HG03108 (cell line): Measurements from ENCODE around the gene KDM8.
"Not testable (repeated sequence)": the region's sequence is repeated elsewhere in the genome, so short reads cannot be mapped to it uniquely, and the experiment has no call there.

Experiments used
- ATAC-seq: cut with Tn5 transposase; IDR thresholded peaks from one replicate; pipeline ENCODE4 v1.9.1; 2021; ENCODE audit warnings: moderate library complexity; ENCODE audit not compliant: unreplicated experiment

Gene KDM8

DNA sequence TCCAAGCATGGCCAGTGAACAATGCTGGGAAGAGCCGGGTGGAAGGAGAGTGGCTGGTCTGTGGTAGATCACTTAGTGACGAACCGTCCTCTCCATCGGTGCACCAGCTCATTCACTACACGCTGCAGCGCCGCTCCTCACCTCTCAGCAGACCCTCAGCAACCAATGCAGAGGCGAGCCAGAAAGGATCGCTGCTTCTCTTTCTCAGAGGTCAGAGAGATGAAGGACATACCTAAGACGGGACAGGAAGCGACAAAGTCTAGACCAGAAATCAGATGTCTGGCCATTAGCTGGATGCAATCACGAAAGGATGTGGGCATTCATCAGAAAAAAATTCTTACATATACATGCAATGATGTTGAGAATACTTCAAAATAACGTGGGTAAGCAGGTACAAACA is 38.3 kb downstream of the KDM8 start:
- no peak for ATAC-seq

DNA sequence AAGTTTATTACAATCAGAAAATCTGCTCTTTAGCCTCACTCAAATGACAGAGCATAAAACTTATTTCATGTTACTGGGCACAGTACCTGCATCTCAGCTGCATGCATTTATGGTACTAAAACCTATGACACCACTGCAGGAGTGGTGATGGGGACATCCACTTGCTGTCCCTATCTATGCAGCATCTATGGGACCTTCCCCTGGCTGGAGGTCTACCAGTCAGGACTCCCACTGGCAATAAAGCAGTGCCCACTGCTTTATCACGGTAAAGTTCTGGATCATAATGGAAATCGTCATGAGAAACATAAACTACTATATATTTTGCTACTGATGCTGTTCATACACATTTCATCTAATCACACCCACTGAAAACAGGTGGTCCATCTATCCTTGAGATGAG is 39.1 kb downstream of the KDM8 start:
- ATAC-seq: no peak

DNA sequence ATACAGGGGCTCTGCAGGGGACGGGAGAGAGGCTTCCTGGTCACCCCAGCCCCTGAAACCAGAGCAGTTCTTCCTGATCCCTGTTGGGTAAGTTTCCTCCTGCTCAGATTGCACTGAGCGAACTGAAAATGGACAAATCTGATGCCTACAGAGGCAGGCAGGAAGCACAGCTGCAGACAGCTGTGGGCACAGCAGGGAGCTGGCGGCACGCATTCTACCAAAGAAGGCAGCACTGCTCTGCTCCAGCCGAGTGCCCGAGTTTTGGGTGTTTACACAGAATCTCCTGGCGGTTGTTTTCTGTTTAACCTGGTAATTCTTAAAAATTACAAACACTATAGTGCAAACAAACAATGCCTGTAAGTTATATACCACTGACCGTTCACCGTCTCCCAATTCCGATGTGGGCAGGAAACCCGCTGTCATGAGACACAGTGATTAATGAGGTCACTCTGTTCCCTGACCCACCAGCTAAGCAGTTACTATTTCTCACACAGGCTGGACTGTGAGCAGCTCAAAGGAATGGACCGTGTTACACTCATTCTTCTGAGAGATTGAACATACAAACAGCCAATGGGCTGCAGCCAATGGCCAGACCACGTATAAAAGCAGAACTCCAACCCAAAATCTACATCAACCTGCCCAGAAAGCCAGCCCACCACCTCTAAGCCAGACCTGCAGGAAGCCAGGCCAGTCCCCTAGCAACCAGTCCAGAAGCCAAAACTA is 39.7 kb downstream of the KDM8 start:
- ATAC-seq: no peak

DNA sequence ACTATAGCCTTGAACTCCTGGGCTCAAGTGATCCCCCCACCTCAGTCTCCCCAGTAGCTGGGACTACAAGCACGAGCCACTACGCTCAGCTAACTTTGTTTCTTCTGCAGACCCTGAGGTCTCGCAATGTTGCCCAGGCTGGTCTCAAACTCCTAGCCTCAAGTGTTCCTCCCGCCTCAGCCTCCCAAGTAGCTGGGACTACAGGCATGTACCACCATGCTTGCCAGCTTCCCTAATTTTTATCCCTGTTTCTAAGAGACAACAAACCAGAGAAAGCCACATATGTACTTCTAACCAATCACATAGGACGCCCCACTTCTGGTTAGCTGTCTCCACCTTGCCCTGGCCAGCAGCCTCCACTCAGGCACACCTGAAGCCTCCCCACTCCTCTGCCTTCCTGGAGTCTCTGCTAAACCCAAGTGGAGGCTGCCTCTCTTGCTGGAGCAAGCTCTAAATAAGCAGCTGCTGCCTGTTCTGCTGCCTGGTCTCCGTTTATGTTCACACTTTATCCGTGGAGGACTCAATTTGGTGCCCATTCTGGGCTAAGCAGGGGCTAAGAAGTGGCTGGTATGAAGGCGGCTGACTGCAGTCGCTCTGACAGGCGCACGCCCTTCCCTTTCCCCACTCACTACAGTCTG is 40.5 kb downstream of the KDM8 start:
- no peak for ATAC-seq

DNA sequence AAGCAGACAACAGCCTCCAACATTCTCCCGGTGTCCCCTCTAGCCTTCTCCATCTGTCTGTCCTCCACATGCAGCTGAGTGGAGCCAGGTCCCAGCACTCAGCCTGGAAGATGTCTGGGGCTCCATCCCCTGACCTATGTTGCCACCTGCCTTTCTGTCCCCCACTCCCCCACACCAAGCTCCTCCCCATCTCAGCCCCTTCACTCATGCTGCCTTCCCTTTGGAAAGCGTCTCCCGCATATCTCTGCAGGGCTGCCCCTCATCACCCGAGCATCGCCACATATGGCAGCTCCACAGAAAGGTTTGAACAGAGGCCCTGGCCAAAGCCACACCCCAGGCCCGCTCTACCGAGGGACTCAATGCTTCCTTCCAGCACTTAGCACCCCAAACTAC is 41.0 kb downstream of the KDM8 start:
- ATAC-seq: no peak

DNA sequence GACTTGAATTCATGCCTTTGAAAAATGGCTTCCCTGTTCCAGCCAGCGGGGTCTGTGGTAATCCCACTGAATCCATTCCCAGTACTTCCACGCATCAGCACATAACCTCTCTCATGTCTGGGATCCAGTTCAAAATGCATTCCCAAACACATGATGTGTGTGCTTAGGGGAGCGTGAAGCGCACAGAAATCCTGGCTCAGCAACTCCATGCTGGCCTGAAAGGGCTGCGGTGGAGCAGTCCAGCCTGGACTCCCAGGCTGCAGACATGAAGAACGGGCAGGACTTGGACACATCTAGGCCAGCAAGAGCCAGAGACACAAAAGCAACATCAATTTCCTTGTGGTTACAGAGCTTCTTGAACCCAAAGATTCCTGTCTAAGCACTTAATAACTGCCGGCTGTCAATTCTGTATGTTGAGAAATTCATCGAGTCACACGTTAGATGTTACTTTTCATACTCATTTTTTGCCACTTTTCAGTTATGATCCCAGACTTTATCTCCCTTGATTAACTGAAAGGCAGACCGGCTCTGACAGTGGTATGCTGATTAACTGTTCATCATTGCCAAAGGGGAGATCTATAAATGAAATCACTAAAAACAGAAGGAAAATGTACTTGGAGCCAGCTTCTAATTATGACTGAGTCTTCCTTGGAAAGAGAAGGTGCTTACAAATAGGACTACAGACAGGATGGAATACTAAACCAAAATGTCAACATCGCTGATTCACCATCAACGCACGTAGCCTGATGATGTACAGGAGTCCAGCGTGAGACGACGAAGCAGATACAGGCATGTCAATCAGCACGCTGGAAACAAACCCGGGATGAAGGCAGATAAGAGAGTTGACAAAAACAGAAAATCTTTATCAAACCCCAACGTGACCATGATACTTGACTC is 42.2 kb downstream of the KDM8 start:
- no peak for ATAC-seq

DNA sequence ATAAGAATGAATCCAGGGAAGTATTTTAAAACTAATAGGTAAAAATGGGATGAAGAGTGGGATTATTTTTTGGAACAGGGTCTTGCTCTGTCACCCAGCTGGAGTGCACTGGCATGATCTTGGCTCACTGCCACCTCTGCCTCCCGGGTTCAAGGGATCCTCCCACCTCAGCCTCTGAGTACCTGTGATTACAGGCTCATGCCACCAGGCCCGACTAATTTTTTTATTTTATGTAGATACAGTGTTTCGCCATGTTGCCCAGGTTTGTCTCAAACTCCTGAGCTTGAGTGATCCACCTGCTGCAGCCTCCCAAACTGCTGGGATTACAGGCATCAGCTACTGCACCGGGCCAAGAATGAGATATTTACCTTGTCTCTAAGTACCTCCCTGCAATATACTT is 43.1 kb downstream of the KDM8 start:
- ATAC-seq: no peak

DNA sequence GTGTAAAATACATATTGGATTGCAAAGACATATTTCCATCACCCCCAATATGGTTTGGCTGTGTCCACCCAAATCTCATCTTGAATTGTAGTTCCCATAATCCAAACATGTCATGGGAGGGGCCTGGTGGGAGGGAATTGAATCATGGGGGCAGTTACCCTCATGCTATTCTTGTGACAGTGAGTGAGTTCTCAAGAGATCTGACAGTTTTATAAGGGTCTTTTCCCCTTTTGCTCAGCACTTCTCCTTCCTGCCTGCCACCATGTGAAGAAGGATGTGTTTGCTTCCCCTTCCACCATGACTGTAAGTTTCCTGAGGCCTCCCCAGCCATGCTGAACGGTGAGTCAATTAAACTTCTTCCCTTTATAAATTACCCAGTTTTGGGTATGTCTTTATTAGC is 43.8 kb downstream of the KDM8 start:
- not testable (repeated sequence) for ATAC-seq

DNA sequence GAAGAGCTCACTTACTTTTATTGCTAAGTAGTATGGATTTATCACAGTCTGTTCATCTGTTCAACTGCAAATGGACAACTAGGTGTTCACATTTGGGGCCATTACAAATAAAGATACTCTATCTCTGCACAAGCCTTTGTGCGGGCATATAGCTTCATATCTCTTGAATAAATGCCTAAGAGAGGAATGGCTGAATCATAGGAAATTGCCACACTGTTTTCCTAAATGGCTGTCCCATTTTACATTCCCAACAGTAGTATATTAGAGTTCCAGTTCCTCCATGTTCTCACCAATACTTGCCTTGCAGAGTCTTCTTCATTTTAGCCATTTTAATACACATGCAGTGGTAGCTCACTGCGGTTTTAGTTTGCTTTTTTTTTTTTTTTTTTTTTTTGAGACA is 44.7 kb downstream of the KDM8 start:
- ATAC-seq: no peak

DNA sequence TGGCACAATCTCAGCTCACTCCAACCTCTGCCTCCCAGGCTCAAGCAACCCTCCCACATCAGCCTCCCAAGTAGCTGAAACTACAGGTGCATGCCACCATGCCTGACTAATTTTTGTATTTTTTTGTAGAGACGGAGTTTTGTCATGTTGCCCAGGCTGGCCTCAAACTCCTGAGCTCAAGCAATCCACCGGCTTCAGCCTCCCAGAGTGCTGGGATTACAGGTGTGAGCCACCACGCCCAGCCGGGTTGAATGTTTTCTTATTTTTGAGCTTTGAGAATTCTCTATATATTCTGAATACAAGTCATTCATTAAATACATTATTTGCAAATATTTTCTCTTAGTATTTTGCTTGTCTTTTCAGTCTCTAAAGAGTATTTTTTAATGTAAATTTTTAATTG is 45.6 kb downstream of the KDM8 start:
- ATAC-seq: not testable (repeated sequence)

DNA sequence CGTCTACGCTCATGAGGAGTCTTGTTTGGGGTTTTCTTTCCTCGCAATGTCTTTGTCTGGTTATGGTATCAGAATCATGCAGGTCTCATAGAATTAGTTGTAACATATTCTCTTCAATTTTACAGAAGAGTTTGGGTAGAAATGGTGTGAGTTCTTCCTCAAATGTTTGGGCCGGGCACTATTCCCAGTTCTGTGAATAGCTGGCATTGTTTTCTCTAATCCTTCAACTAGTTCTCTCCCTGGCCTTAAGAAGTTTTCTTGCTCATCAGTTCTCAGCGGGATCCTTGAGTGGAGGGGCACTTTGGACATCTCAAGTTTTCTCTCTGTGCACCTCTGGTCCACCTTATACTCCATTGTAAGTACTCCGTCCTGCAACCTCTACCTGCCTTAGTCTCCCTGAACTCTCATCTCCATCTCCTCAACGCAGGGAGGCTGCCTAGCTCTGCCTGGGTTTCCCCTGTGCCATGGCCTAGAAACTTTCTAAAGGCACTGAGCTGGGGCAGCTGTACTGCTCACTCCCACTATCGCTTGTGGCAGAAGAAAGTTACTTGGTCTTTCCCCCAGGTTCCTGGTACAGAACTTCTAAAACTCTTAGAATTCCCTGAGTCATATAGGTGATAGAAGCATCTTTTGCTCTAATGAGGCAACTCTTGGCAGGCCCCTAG is 48.3 kb downstream of the KDM8 start:
- no peak for ATAC-seq

DNA sequence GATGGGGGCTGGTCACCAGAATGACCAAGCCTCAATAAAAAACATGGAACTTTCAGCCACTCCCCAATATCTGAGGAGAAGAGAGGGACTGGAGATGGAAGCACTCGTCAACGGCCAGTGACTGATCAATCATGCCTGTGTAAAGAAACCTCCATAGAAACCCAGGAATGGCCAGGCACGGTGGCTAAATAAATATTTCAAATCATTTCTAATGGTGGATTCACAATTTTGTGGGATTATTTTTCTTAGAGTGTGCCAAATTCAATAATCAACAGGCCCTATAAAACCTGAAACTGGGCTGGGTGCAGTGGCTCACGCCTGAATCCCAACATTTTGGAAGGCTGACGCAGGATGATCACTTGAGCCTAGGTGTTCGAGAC is 48.9 kb downstream of the KDM8 start:
- ATAC-seq: no peak

DNA sequence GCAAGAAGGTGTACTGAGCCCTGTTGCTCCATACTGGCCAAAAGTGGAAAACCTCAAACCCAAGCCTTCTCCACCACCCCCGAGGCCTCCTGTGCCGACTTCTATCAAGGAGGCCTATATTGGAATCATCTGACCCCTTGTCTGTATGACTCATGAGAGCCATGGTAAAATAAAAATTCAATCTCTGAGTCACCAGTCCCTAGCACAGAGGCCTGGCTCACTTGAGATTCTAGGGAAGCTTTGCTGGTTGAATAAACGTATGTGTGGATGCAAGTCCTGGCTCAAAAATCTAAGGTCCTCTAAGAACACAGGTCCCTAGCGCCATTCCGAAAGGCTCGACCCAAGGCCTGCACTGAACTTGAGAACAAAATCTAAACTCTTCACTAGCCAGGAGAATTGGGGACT is 50.2 kb downstream of the KDM8 start:
- no peak for ATAC-seq

DNA sequence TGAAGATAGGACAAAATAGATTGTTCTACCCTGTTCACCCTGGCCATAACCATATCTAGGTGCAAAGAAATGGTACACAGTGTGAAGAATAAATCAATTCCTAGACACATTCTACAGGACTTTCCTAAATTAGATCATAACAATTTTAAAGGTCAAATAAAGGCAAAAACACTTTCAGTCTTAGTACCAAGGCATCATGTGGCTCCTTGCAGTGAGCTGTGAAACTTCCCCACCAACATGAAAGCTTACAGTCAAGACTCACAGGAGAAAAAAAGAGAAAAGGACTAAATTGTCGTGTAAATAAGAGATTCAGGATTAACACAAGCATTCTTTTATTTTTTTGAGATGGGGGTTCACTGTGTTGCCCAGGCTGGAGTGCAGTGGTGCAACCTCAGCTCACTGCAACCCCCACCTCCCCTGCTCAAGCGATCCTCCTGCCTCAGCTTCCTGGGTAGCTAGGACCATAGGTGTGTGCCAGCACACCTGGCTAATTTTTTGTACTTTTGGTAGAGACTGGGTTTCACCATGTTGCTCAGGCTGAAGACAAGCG is 51.0 kb downstream of the KDM8 start:
- ATAC-seq: peak; percentile 66

DNA sequence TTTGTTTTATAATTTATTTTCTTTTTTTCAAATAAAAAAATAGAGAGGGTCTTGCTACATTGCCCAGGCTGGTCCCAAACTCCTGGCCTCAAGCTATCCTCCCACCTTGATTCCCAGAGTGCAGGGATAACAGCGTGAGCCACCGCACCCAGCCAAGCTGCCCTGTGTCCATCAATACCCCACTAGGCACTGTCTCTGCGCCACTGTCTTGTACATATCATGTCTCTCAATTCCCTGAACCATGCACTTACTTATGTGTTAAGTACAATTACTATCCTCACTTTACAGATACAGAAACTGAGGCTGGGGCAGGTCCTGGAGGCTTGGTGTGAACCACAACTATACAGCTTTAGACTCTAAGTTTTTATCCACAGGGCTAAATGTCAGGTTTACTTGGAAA is 53.5 kb downstream of the KDM8 start:
- no peak for ATAC-seq

DNA sequence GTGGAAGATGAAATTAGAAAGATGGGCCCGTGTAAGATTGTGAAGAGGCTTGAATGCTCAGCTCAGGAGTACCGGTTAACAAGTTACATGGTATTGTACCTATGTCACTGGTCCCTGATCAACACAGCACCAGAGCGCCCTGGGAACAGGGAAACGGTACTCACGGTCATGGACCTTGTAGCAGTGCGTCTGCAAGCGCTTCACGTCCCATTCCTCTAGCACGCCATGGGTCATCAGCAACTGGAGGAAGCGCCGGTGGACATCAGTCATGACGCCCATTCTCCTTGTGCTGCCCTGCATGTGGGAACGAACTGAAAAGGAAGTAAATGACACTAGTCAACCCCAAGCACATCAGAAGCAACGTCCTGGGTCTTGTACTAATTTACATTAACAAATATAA is 53.9 kb downstream of the KDM8 start:
- ATAC-seq: no peak

DNA sequence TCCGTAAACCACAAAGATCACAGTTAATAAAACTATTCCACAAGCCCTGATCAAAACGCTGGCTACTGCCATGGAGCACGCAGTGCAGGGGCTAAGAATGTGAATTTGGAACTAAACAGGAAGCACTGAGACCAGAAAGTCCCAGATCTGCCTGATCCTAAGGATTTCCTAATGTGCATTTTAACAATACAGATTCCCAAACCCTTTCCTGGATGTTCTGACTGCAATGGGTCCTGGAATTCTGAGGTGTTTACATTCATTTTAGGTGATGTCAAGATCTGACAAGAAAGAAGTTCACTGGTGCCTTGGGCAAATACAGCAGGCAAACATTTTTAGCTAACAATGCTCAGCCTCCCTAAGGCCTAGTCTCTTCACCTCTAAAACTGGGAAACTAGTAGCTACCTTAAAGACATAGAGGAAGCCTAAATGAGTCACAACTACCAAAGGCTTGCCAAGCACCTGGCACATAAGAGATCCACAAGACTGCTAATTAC is 55.0 kb downstream of the KDM8 start:
- no peak for ATAC-seq

DNA sequence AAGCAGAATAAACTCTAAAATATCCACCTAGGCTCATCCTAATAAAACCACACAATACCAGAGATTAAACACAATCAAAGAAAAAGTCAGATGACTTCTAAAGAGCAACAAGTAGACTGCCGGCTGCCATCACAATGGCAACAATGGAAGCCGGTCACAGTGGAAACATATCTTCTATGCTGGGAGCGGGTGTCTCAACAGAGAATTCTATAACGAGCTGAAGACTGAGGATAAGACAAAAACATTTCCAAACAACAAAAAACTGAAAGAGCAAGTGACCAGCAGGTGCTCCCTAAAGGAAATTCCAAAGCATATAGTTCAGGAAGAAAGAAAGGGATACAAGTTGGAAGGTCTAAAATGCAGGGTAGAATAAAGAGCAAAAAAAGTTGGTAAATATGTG is 56.4 kb downstream of the KDM8 start:
- ATAC-seq: no peak

DNA sequence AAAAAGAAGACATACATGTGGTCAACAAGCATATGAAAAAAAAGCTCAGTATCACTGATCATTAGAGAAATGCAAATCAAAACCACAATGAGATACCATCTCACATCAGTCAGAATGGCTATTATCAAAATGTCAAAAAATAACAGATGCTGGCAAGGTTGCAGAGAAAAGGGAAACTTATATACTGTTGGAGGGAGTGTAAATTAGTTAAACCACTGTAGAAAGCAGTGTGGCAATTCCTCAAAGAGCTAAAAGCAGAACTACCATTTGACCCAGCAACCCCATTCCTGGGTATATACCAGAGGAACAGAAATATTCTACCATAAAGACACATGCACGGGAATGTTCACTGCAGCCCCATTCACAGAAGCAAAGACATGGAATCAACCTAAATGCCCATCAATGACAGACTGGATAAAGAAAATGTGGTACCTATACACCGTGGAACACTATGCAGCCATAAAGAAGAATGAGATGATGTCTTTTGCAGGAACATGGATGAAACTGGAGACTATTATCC is 59.6 kb downstream of the KDM8 start:
- not testable (repeated sequence) for ATAC-seq

DNA sequence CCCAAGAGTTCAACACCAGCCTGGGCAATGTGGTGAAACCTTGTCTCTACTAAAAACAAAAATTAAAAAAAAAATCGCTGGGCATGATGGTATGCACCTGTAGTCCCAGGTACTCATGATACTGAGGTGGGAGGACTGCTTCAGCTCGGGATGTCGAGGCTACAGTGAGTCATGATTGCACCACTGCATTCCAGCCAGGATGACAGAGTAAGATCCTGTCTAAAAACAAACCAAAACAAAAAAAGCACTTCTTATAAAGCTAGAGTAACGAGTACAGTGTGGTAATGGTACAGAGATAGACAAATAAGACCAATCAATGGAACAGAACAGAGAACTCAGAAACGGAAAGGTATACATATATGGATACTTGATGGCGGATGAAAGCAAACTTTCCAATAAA is 60.8 kb downstream of the KDM8 start:
- no peak for ATAC-seq

DNA sequence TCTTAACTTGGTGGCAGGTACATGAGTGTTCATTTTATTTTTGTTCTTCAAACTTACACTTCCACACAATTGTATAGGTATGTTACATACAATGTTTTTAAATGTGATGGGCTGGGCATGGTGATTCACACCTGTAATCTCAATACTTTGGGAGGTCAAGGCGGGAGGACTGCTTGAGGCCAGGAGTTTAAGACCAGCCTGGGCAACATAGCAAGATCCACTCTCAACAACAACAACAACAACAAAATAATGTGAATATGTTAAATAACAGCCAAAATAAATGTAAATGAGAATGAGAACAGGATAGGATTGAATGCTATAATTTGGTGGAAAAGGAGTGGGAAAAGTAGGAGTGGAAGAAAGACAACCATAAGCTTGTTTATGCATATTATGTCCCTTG is 62.7 kb downstream of the KDM8 start:
- no peak for ATAC-seq
